Measurements from ENCODE around the gene IL5. TPM values are rescaled to one million over a fixed set of nuclear protein-coding genes. Genes with fewer than 3 reads are reported as not detected.
A peak's percentile ranks its signal among the peaks of the same experiment; 100 is the strongest.
"Not testable (repeated sequence)": the region's sequence is repeated elsewhere in the genome, so short reads cannot be mapped to it uniquely, and the experiment has no call there.

IL5 gene
- total and polyA plus RNA-seq, 4 donors: not detected

GRCh38 chr5:132591145-132591544, 47.8 kb upstream of the IL5 start:
- peaks cover 0 to 1% (median 0%) of the 10 kb centered on the region in 4 donors for H3K4me1 ChIP-seq (ENCODE audit: control insufficient read depth in 4 of 4, insufficient read depth in 4 of 4, low read length in 3 of 4)
- H3K27me3 ChIP-seq (ENCODE audit: control insufficient read depth in 4 of 4, insufficient read depth in 4 of 4, low read length in 3 of 4): no peaks in the 10 kb centered on the region
- peaks cover 0 to 37% (median 25%) of the 10 kb centered on the region in 4 donors for H3K36me3 ChIP-seq (ENCODE audit: control insufficient read depth in 4 of 4, insufficient read depth in 3 of 4, low read depth in 1 of 4, low read length in 3 of 4)
- TF ChIP-seq, protein P1, sequence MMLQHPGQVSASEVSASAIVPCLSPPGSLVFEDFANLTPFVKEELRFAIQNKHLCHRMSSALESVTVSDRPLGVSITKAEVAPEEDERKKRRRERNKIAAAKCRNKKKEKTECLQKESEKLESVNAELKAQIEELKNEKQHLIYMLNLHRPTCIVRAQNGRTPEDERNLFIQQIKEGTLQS (IDR thresholded peaks at IDR 0.05): no peak
- TF ChIP-seq RAD21 (IDR thresholded peaks at IDR 0.05): peak in 1 of 2 donors; percentile 15
- no peaks in the 10 kb centered on the region for H3K9me3 ChIP-seq (ENCODE audit: control insufficient read depth in 4 of 4, low read length in 3 of 4)
- H3K4me3 ChIP-seq (ENCODE audit: low read depth in 1 of 3, low read length in 3 of 3): no peak overlapping the region
- H3K9ac ChIP-seq (ENCODE audit: low read depth in 1 of 2, low read length in 2 of 2): no peak overlapping the region
- DNase-seq (ENCODE audit: low spot score): no peak
- H3K27ac ChIP-seq (ENCODE audit: low read depth in 1 of 2, low read length in 2 of 2): no peak overlapping the region
- WGBS: 94% methylated on average over 3 of the region's 3 CpGs

- Histone ChIP-seq H3K4me3 (ENCODE audit: low read depth in 1 of 3, low read length in 3 of 3) (no peak overlapping the region), H3K27me3 (ENCODE audit: control insufficient read depth in 4 of 4, insufficient read depth in 4 of 4, low read length in 3 of 4) (no peaks in the 10 kb centered on the region), H3K9me3 (ENCODE audit: control insufficient read depth in 4 of 4, low read length in 3 of 4) (no peaks in the 10 kb centered on the region), H3K36me3 (ENCODE audit: control insufficient read depth in 4 of 4, insufficient read depth in 3 of 4, low read depth in 1 of 4, low read length in 3 of 4) (peaks cover 2 to 27% (median 21%) of the 10 kb centered on the region in 4 donors), H3K27ac (ENCODE audit: low read depth in 1 of 2, low read length in 2 of 2) (no peak overlapping the region), H3K9ac (ENCODE audit: low read depth in 1 of 2, low read length in 2 of 2) (no peak overlapping the region), H3K4me1 (ENCODE audit: control insufficient read depth in 4 of 4, insufficient read depth in 4 of 4, low read length in 3 of 4) (peaks cover 0 to 1% (median 0%) of the 10 kb centered on the region in 4 donors)
- TF ChIP-seq TAF1 (conservative IDR thresholded peaks at IDR 0.05): no peak
- TF ChIP-seq MAX (IDR thresholded peaks at IDR 0.05): no peak
- no peak for TF ChIP-seq JUND (IDR thresholded peaks at IDR 0.05)
- TF ChIP-seq FOXA1 (IDR thresholded peaks at IDR 0.05): no peak
- no peak for TF ChIP-seq HNF4G (IDR thresholded peaks at IDR 0.05)
- no peak for TF ChIP-seq GABPA (IDR thresholded peaks at IDR 0.05 in 1 of 2, conservative IDR thresholded peaks at IDR 0.05 in 1 of 2)
- no peak for TF ChIP-seq NR2F2 (IDR thresholded peaks at IDR 0.05)
- TF ChIP-seq YY1 (IDR thresholded peaks at IDR 0.05): no peak
- DNase-seq (ENCODE audit: low spot score): no peak
- 94% methylated on average over 1 of the region's 1 CpG for WGBS
Observed at GRCh38 chr5:132589467-132589866, 46.1 kb upstream of the IL5 start.

DNA sequence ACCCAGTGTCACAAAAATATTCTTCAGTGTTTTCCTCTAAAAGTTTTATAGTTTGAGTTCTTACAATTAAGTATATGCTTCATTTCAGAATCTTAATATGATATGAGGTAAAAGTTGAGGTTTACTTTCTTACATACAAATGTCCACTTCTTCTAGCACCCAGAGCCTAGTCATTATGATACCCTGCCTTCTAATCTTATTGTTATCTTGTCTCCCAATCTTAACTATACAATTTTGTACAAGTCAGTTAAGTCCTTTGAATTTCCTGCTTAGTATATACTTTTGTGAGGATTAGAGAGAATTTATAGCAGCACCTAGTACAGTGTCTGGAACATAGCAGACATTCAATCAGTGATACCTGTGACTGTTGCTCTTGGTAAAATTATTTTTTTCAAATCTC, 42.7 kb upstream of the IL5 start:
- peaks cover 2 to 25% (median 22%) of the 10 kb centered on the region in 4 donors for H3K36me3 ChIP-seq (ENCODE audit: control insufficient read depth in 4 of 4, insufficient read depth in 3 of 4, low read depth in 1 of 4, low read length in 3 of 4)
- TF ChIP-seq FOXA2 (IDR thresholded peaks at IDR 0.05) (no peak), HNF4G (IDR thresholded peaks at IDR 0.05) (no peak), TAF1 (conservative IDR thresholded peaks at IDR 0.05) (no peak), MAX (IDR thresholded peaks at IDR 0.05) (no peak), YY1 (IDR thresholded peaks at IDR 0.05) (no peak), JUND (IDR thresholded peaks at IDR 0.05) (no peak), SP1 (IDR thresholded peaks at IDR 0.05) (no peak), RXRA (IDR thresholded peaks at IDR 0.05) (no peak)
- TF ChIP-seq, protein P1 (IDR thresholded peaks at IDR 0.05): no peak
- TF ChIP-seq, protein P2, sequence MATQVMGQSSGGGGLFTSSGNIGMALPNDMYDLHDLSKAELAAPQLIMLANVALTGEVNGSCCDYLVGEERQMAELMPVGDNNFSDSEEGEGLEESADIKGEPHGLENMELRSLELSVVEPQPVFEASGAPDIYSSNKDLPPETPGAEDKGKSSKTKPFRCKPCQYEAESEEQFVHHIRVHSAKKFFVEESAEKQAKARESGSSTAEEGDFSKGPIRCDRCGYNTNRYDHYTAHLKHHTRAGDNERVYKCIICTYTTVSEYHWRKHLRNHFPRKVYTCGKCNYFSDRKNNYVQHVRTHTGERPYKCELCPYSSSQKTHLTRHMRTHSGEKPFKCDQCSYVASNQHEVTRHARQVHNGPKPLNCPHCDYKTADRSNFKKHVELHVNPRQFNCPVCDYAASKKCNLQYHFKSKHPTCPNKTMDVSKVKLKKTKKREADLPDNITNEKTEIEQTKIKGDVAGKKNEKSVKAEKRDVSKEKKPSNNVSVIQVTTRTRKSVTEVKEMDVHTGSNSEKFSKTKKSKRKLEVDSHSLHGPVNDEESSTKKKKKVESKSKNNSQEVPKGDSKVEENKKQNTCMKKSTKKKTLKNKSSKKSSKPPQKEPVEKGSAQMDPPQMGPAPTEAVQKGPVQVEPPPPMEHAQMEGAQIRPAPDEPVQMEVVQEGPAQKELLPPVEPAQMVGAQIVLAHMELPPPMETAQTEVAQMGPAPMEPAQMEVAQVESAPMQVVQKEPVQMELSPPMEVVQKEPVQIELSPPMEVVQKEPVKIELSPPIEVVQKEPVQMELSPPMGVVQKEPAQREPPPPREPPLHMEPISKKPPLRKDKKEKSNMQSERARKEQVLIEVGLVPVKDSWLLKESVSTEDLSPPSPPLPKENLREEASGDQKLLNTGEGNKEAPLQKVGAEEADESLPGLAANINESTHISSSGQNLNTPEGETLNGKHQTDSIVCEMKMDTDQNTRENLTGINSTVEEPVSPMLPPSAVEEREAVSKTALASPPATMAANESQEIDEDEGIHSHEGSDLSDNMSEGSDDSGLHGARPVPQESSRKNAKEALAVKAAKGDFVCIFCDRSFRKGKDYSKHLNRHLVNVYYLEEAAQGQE (IDR thresholded peaks at IDR 0.05): no peak
- no peaks in the 10 kb centered on the region for H3K9me3 ChIP-seq (ENCODE audit: control insufficient read depth in 4 of 4, low read length in 3 of 4)
- H3K4me1 ChIP-seq (ENCODE audit: control insufficient read depth in 4 of 4, insufficient read depth in 4 of 4, low read length in 3 of 4): peaks cover 0 to 1% (median 0%) of the 10 kb centered on the region in 4 donors
- no peak overlapping the region for H3K27ac ChIP-seq (ENCODE audit: low read depth in 1 of 2, low read length in 2 of 2)
- no peaks in the 10 kb centered on the region for H3K27me3 ChIP-seq (ENCODE audit: control insufficient read depth in 4 of 4, insufficient read depth in 4 of 4, low read length in 3 of 4)
- no peak overlapping the region for H3K9ac ChIP-seq (ENCODE audit: low read depth in 1 of 2, low read length in 2 of 2)
- H3K4me3 ChIP-seq (ENCODE audit: low read depth in 1 of 3, low read length in 3 of 3): no peak overlapping the region
- DNase-seq (ENCODE audit: low spot score): no peak

- 100% methylated on average over 2 of the region's 2 CpGs for WGBS
- H3K9ac ChIP-seq (ENCODE audit: low read depth in 1 of 2, low read length in 2 of 2); H3K27me3 ChIP-seq (ENCODE audit: control insufficient read depth in 4 of 4, insufficient read depth in 4 of 4, low read length in 3 of 4); H3K4me1 ChIP-seq (ENCODE audit: control insufficient read depth in 4 of 4, insufficient read depth in 4 of 4, low read length in 3 of 4); H3K9me3 ChIP-seq (ENCODE audit: control insufficient read depth in 4 of 4, low read length in 3 of 4); DNase-seq (ENCODE audit: low spot score); H3K4me3 ChIP-seq (ENCODE audit: low read depth in 1 of 3, low read length in 3 of 3); H3K27ac ChIP-seq (ENCODE audit: low read depth in 1 of 2, low read length in 2 of 2): not testable (repeated sequence)
- H3K36me3 ChIP-seq (ENCODE audit: control insufficient read depth in 4 of 4, insufficient read depth in 3 of 4, low read depth in 1 of 4, low read length in 3 of 4): peaks cover 2 to 27% (median 23%) of the 10 kb centered on the region in 4 donors
Observed at GRCh38 chr5:132584560-132584959, 41.2 kb upstream of the IL5 start.
